B cell (primary cell): ENCODE data around the gene MON1A. TPM values are rescaled to one million over a fixed set of nuclear protein-coding genes. Genes with fewer than 3 reads are reported as not detected.

Source experiments
- ATAC-seq: fragments of 200-7000 bp; cut with Tn5 transposase; one replicate; pipeline ENCODE4 v1.10.0; 2021; ENCODE audit warnings: low read depth, mild to moderate bottlenecking, moderate number of reproducible peaks, moderate library complexity
- CTCF ChIA-PET: fragments of 350-600 bp; sonication (Branson Sonifier 250); formaldehyde crosslinking; loops from one replicate; lab custom pipeline; 2021; ENCODE audit warnings: antibody characterized with exemption, inconsistent platforms; lab: Charles Lee
- POLR2A ChIA-PET: fragments of 350-600 bp; sonication (Branson Sonifier 250); formaldehyde crosslinking; loops from one replicate; lab custom pipeline; 2021; ENCODE audit warnings: antibody characterized with exemption; lab: Charles Lee
- DNase-seq: peaks from one replicate; pipeline ENCODE4 v3.0.0; 2013
- H2AFZ ChIP-seq: 2 replicates; pipeline ENCODE4 v1.6.1; 2012; ENCODE audit warnings: mild to moderate bottlenecking, low read depth, low read length; ENCODE audit not compliant: insufficient read depth, poor library complexity, severe bottlenecking
- H3K27ac ChIP-seq, 2 donors: 1 replicate in 1 of 2; 2 replicates in 1 of 2; pipeline ENCODE4 v1.5.1; 2012 to 2013; ENCODE audit warnings: low read length in 2 of 2, mild to moderate bottlenecking in 2 of 2, moderate library complexity in 1 of 2
- H3K27me3 ChIP-seq, 4 experiments: fragments of 200-600 bp in 1 of 4; sonication (generic) in 1 of 4; replicated peaks in 1 of 4; 1 replicate in 2 of 4; 2 replicates in 2 of 4; pipeline versions ENCODE4 v1.6.1 to v1.7.0; 2013 to 2016; ENCODE audit warnings: low read length in 3 of 4, mild to moderate bottlenecking in 2 of 4, mixed read lengths in 1 of 4, moderate library complexity in 1 of 4; ENCODE audit not compliant: insufficient read depth in 4 of 4, control insufficient read depth in 3 of 4; ENCODE audit errors: control extremely low read depth in 1 of 4
- H3K36me3 ChIP-seq, 2 experiments: replicated peaks in 1 of 2; 1 replicate in 1 of 2; 2 replicates in 1 of 2; pipeline versions ENCODE4 v1.6.1 to v1.7.1; 2013; ENCODE audit warnings: low read length in 1 of 2; ENCODE audit not compliant: insufficient read depth in 2 of 2, control insufficient read depth in 1 of 2; ENCODE audit errors: control extremely low read depth in 1 of 2, extremely low read depth in 1 of 2
- H3K4me1 ChIP-seq, 2 donors: fragments of 200-600 bp in 1 of 2; sonication (generic) in 1 of 2; 1 replicate in 1 of 2; 2 replicates in 1 of 2; pipeline versions ENCODE4 v1.5.1 to v1.6.1; 2013 to 2017; ENCODE audit warnings: low read length in 2 of 2; ENCODE audit not compliant: control insufficient read depth in 2 of 2, insufficient read depth in 2 of 2
- H3K4me2 ChIP-seq: replicated peaks from 2 replicates; pipeline ENCODE3; 2012; ENCODE audit warnings: mild to moderate bottlenecking, low read depth, low read length; ENCODE audit not compliant: poor library complexity, severe bottlenecking
- H3K4me3 ChIP-seq, 5 experiments: fragments of 200-600 bp in 1 of 5; sonication (generic) in 1 of 5; 1 replicate in 3 of 5; 2 replicates in 2 of 5; pipeline versions ENCODE4 v1.5.1 to v1.7.0; 2011 to 2016; ENCODE audit warnings: low read length in 4 of 5, mild to moderate bottlenecking in 4 of 5, low read depth in 2 of 5, control low read depth in 1 of 5, moderate library complexity in 1 of 5; ENCODE audit not compliant: insufficient read depth in 1 of 5; ENCODE audit errors: control extremely low read depth in 1 of 5, extremely low read depth in 1 of 5
- H3K79me2 ChIP-seq: fragments of 200-600 bp; sonication (generic); one replicate; pipeline ENCODE4 v1.6.0; 2016; ENCODE audit warnings: low read length; ENCODE audit not compliant: control insufficient read depth, insufficient read depth
- H3K9ac ChIP-seq: fragments of 200-600 bp; sonication (generic); 2 replicates; pipeline ENCODE4 v1.6.1; 2017; ENCODE audit warnings: mild to moderate bottlenecking, low read length, moderate library complexity
- H3K9me3 ChIP-seq, 3 donors: one replicate each; pipeline versions ENCODE4 v1.6.1 to v1.7.1; 2013; ENCODE audit warnings: low read length in 2 of 3; ENCODE audit not compliant: control insufficient read depth in 2 of 3, insufficient read depth in 1 of 3; ENCODE audit errors: control extremely low read depth in 1 of 3
- H4K20me1 ChIP-seq: 2 replicates; pipeline ENCODE4 v1.6.0; 2012; ENCODE audit warnings: mild to moderate bottlenecking, low read length; ENCODE audit not compliant: insufficient read depth, control insufficient read depth, poor library complexity, severe bottlenecking
- H3K27ac Mint-ChIP-seq: one replicate; pipeline ENCODE4 v1.8.0; 2021; ENCODE audit warnings: mixed read lengths
- H3K27me3 Mint-ChIP-seq: one replicate; pipeline ENCODE4 v1.8.0; 2021; ENCODE audit warnings: mixed read lengths
- H3K4me1 Mint-ChIP-seq: one replicate; pipeline ENCODE4 v1.8.0; 2021; ENCODE audit warnings: mixed read lengths
- H3K4me3 Mint-ChIP-seq: one replicate; pipeline ENCODE4 v1.8.0; 2021; ENCODE audit warnings: mixed read lengths
- H3K9me3 Mint-ChIP-seq: one replicate; pipeline ENCODE4 v1.8.0; 2022; ENCODE audit warnings: mixed read lengths; ENCODE audit not compliant: insufficient read depth
- EZH2 ChIP-seq: IDR thresholded peaks from 2 replicates; pipeline ENCODE4 v1.6.1; 2012; ENCODE audit warnings: borderline replicate concordance, low read depth, mild to moderate bottlenecking, moderate library complexity, low read length; ENCODE audit not compliant: insufficient read depth, poor library complexity, severe bottlenecking
- WGBS: methylation state at CpG from one replicate; pipeline ENCODE4 v1.1.5; 2013; ENCODE audit warnings: missing lambda C conversion rate; ENCODE audit not compliant: insufficient coverage; 5-methylcytosine and 5-hydroxymethylcytosine counted together
- intact Hi-C: fragments of 100-400 bp; cut with micrococcal nuclease; formaldehyde crosslinking; loops from one replicate; pipeline ENCODE4 v1.10.0; 2022
- polyA plus RNA-seq: library from polyadenylated mRNA; depleted of rRNA; stranded (reverse); fragments of >200 nt; gene quantifications from 2 replicates; pipeline ENCODE4 v1.2.3, GENCODE V29; 2012
- total RNA-seq, 2 donors: library from RNA; stranded (reverse); fragments of 120-200 nt in 1 of 2; gene quantifications; 1 replicate in 1 of 2; 2 replicates in 1 of 2; pipeline versions ENCODE4 v1.2.3 to v1.2.4, GENCODE V29; 2013 to 2022
- TF ChIP-seq, protein P1 (sequence below): fragments of 200-600 bp; IDR thresholded peaks from one replicate; pipeline ENCODE4 v1.8.0; 2022; ENCODE audit warnings: antibody characterized with exemption, mild to moderate bottlenecking

Gene MON1A
- total and polyA plus RNA-seq, 2 donors (not counting 1 experiment from before 2014, with no cell fraction given): 6.6 to 8.9 TPM

- intact Hi-C loops: no loop called here
- Mint-ChIP-seq H3K4me1 (no peaks in the 10 kb centered on the region), H3K4me3 (no peak overlapping the region), H3K27ac (no peak overlapping the region), H3K9me3 (no peaks in the 10 kb centered on the region), H3K27me3 (peaks cover 6% of the 10 kb centered on the region)
- CTCF ChIA-PET: interaction anchor here (1.3 kb wide), 1 partner anchor 43 kb away, joined by 3 read pairs; no protein-coding TSS in a partner anchor
- H4K20me1 ChIP-seq: no peaks in the 10 kb centered on the region
- H2AFZ ChIP-seq: no peak overlapping the region
- DNase-seq (no peak), ATAC-seq (no peak)
- H3K9me3 ChIP-seq: no peaks in the 10 kb centered on the region
- H3K27ac ChIP-seq: no peak overlapping the region
- TF ChIP-seq, protein P1, sequence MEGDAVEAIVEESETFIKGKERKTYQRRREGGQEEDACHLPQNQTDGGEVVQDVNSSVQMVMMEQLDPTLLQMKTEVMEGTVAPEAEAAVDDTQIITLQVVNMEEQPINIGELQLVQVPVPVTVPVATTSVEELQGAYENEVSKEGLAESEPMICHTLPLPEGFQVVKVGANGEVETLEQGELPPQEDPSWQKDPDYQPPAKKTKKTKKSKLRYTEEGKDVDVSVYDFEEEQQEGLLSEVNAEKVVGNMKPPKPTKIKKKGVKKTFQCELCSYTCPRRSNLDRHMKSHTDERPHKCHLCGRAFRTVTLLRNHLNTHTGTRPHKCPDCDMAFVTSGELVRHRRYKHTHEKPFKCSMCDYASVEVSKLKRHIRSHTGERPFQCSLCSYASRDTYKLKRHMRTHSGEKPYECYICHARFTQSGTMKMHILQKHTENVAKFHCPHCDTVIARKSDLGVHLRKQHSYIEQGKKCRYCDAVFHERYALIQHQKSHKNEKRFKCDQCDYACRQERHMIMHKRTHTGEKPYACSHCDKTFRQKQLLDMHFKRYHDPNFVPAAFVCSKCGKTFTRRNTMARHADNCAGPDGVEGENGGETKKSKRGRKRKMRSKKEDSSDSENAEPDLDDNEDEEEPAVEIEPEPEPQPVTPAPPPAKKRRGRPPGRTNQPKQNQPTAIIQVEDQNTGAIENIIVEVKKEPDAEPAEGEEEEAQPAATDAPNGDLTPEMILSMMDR: no peak
- no peak for TF ChIP-seq EZH2
- no peak overlapping the region for H3K9ac ChIP-seq
- H3K4me2 ChIP-seq: no peak overlapping the region
- 70% methylated on average over 6 of the region's 6 CpGs for WGBS
- no peaks in the 10 kb centered on the region for H3K27me3 ChIP-seq
- POLR2A ChIA-PET: interaction anchor here (0.5 to 1.3 kb wide), 2 partner anchors 9 to 100 kb away, joined by 3 to 4 read pairs; no protein-coding TSS in a partner anchor
- H3K4me3 ChIP-seq: no peak overlapping the region
- H3K4me1 ChIP-seq: no peaks in the 10 kb centered on the region
- no peaks in the 10 kb centered on the region for H3K79me2 ChIP-seq
- H3K36me3 ChIP-seq: no peaks in the 10 kb centered on the region
Observed at GRCh38 chr3:49882166-49882565, 47.4 kb downstream of the MON1A start.

DNA sequence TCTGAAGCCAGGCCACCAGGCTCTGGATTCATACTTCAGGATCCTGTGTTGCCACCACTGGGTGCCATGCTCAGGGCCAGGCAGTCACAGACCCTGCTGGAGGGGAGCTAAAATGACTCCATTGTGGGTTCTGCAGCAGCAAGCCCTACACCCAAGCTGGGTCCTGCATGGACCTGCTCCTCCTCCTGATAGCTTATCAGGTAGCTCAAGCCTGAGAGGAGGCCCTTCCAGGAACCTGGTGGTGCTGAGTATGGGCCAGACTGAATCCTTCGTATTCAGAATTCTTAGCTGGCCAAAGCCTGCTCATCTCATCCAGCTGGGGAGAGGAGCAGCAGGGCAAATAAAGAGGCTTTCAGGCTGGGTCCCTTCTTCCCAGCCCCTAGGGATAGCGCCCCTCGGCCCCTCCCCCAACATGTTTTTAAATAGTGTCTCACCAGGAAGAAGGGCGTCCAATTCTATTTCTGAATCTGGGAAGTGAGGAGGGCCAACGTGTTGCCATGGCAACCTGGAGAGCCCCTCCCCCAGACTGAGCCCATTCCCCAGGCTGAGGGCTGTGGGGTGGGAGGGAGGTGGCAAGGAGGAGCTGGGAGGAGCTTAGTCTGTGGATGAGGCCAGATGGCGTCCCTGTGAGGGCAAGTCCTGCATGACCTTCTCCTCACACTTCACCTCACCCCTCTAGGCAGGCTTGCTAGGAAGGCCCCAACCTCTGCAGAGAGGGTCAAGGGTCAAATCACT lies 48.9 kb downstream of the MON1A start:
- no peak overlapping the region for H3K4me3 Mint-ChIP-seq
- Histone ChIP-seq H2AFZ (no peak overlapping the region), H3K27me3 (no peaks in the 10 kb centered on the region), H3K4me1 (no peaks in the 10 kb centered on the region), H3K9me3 (no peaks in the 10 kb centered on the region), H3K79me2 (no peaks in the 10 kb centered on the region), H4K20me1 (no peaks in the 10 kb centered on the region), H3K36me3 (no peaks in the 10 kb centered on the region), H3K27ac (no peak overlapping the region), H3K4me3 (no peak overlapping the region), H3K4me2 (no peak overlapping the region), H3K9ac (no peak overlapping the region)
- H3K4me1 Mint-ChIP-seq: no peaks in the 10 kb centered on the region
- 100% methylated on average over 1 of the region's 6 CpGs for WGBS
- H3K9me3 Mint-ChIP-seq: no peaks in the 10 kb centered on the region
- intact Hi-C loops: no loop called here
- H3K27me3 Mint-ChIP-seq: peaks cover 6% of the 10 kb centered on the region
- no peak for DNase-seq
- no peak for ATAC-seq
- CTCF ChIA-PET: no interaction called here
- TF ChIP-seq, protein P1: no peak
- TF ChIP-seq EZH2: no peak
- H3K27ac Mint-ChIP-seq: no peak overlapping the region
- POLR2A ChIA-PET: interaction anchor here (0.6 to 1.3 kb wide), 2 partner anchors 10 to 68 kb away, joined by 3 to 4 read pairs; no protein-coding TSS in a partner anchor
